ENCODE data around the gene FAM228A.

The FAM228A gene

GRCh38 chr2:24164416-24164973 lies 10.4 kb upstream of the FAM228A start:
- Histone ChIP-seq H3K36me3 (ENCODE audit: control insufficient read depth, insufficient read depth, low read length) (no peaks in the 10 kb centered on the region), H3K4me1 (ENCODE audit: control insufficient read depth, insufficient read depth, low read length) (no peaks in the 10 kb centered on the region), H3K27me3 (ENCODE audit: control insufficient read depth, insufficient read depth, low read length) (no peaks in the 10 kb centered on the region), H3K9me3 (ENCODE audit: control insufficient read depth, low read length) (no peaks in the 10 kb centered on the region), H3K4me3 (ENCODE audit: low read length) (no peak overlapping the region), H3K9ac (ENCODE audit: low read length) (no peak overlapping the region)

- H3K27me3 ChIP-seq (ENCODE audit: control insufficient read depth, insufficient read depth, low read length): no peaks in the 10 kb centered on the region
- H3K9ac ChIP-seq (ENCODE audit: low read length): no peak overlapping the region
- no peak overlapping the region for H3K4me3 ChIP-seq (ENCODE audit: low read length)
- H3K36me3 ChIP-seq (ENCODE audit: control insufficient read depth, insufficient read depth, low read length): no peaks in the 10 kb centered on the region
- no peaks in the 10 kb centered on the region for H3K4me1 ChIP-seq (ENCODE audit: control insufficient read depth, insufficient read depth, low read length)
- no peaks in the 10 kb centered on the region for H3K9me3 ChIP-seq (ENCODE audit: control insufficient read depth, low read length)
Measured at GRCh38 chr2:24169023-24169422, 5.8 kb upstream of the FAM228A start.

GRCh38 chr2:24175631-24176187 lies 856 bp downstream of the FAM228A start:
- no peaks in the 10 kb centered on the region for H3K4me1 ChIP-seq (ENCODE audit: control insufficient read depth, insufficient read depth, low read length)
- no peaks in the 10 kb centered on the region for H3K27me3 ChIP-seq (ENCODE audit: control insufficient read depth, insufficient read depth, low read length)
- no peak overlapping the region for H3K4me3 ChIP-seq (ENCODE audit: low read length)
- no peaks in the 10 kb centered on the region for H3K9me3 ChIP-seq (ENCODE audit: control insufficient read depth, low read length)
- H3K9ac ChIP-seq (ENCODE audit: low read length): no peak overlapping the region
- H3K36me3 ChIP-seq (ENCODE audit: control insufficient read depth, insufficient read depth, low read length): no peaks in the 10 kb centered on the region

DNA sequence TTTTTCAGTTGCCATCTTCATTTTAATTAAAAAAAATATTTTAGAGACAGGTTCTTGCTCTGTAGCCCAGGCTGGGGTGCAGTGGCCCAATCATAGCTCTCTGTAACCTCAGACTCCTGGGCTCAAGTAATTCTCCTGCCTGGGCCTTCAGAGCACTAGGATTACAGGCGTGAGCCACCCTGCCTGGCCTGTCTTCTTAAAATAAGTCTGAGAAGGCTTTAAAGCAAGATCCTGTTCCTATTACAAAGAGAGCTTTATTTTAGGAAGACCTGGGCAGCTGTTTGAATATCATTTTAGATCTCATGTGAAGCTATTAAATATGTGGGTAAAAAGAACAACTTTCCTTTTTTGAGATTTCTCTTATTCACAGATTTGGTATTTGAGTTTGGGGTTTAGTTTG lies 1.5 kb downstream of the FAM228A start:
- H3K9me3 ChIP-seq (ENCODE audit: control insufficient read depth, low read length): no peaks in the 10 kb centered on the region
- H3K36me3 ChIP-seq (ENCODE audit: control insufficient read depth, insufficient read depth, low read length): no peaks in the 10 kb centered on the region
- H3K4me1 ChIP-seq (ENCODE audit: control insufficient read depth, insufficient read depth, low read length): no peaks in the 10 kb centered on the region
- no peak overlapping the region for H3K4me3 ChIP-seq (ENCODE audit: low read length)
- H3K27me3 ChIP-seq (ENCODE audit: control insufficient read depth, insufficient read depth, low read length): no peaks in the 10 kb centered on the region
- no peak overlapping the region for H3K9ac ChIP-seq (ENCODE audit: low read length)

DNA sequence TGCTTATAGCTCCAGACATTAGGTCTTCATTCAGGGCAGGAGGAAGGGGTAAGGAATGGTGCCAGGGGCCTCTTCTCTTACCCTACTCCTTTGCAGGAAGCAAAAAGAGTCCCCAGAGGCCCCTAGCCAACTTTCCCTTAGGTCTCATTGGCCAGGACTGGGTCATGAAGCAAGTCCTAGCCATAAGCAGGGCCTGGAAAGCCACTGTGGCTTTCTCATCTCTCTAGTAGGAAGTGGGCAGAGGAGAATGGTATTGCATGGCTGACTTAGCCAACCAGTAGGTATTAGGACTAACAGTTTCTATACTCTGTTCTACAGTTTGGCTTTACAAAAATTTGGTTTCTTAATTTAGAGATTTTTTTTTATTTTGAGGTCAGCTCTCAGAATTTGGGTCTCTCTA lies 4.8 kb downstream of the FAM228A start:
- H3K27me3 ChIP-seq (ENCODE audit: control insufficient read depth, insufficient read depth, low read length): no peaks in the 10 kb centered on the region

DNA sequence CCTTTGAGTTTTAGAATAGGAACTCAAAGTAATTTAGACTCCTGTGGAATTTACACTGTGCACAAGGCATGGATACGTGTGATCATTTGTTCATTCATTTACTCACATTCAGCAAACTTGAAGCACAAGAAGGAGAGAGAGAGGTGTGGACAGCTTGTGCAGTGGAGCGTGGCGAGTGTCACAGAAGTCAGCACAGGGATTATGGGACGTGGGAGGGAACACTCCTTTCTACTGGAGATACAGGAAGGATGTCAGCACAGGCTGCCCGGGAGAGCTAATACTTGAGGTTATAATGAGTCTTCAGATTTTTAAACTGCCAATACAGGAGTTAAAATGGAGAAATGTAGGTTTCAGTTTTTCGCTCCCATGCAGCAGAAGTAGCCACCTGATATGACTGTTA lies 7.0 kb downstream of the FAM228A start:
- Histone ChIP-seq H3K36me3 (ENCODE audit: control insufficient read depth, insufficient read depth, low read length) (no peaks in the 10 kb centered on the region), H3K9me3 (ENCODE audit: control insufficient read depth, low read length) (no peaks in the 10 kb centered on the region), H3K27me3 (ENCODE audit: control insufficient read depth, insufficient read depth, low read length) (no peaks in the 10 kb centered on the region), H3K9ac (ENCODE audit: low read length) (no peak overlapping the region), H3K4me1 (ENCODE audit: control insufficient read depth, insufficient read depth, low read length) (no peaks in the 10 kb centered on the region), H3K4me3 (ENCODE audit: low read length) (no peak overlapping the region)

More for the DNA sequence above, 4.8 kb downstream of the FAM228A start:
- no peaks in the 10 kb centered on the region for H3K9me3 ChIP-seq (ENCODE audit: control insufficient read depth, low read length)
- no peaks in the 10 kb centered on the region for H3K36me3 ChIP-seq (ENCODE audit: control insufficient read depth, insufficient read depth, low read length)
- H3K4me3 ChIP-seq (ENCODE audit: low read length): no peak overlapping the region
- H3K4me1 ChIP-seq (ENCODE audit: control insufficient read depth, insufficient read depth, low read length): no peaks in the 10 kb centered on the region
- no peak overlapping the region for H3K9ac ChIP-seq (ENCODE audit: low read length)

- H3K36me3 ChIP-seq (ENCODE audit: control insufficient read depth, insufficient read depth, low read length): no peaks in the 10 kb centered on the region
- H3K4me3 ChIP-seq (ENCODE audit: low read length): no peak overlapping the region
- H3K9me3 ChIP-seq (ENCODE audit: control insufficient read depth, low read length): no peaks in the 10 kb centered on the region
Measured at GRCh38 chr2:24182507-24182906, 7.7 kb downstream of the FAM228A start.

DNA sequence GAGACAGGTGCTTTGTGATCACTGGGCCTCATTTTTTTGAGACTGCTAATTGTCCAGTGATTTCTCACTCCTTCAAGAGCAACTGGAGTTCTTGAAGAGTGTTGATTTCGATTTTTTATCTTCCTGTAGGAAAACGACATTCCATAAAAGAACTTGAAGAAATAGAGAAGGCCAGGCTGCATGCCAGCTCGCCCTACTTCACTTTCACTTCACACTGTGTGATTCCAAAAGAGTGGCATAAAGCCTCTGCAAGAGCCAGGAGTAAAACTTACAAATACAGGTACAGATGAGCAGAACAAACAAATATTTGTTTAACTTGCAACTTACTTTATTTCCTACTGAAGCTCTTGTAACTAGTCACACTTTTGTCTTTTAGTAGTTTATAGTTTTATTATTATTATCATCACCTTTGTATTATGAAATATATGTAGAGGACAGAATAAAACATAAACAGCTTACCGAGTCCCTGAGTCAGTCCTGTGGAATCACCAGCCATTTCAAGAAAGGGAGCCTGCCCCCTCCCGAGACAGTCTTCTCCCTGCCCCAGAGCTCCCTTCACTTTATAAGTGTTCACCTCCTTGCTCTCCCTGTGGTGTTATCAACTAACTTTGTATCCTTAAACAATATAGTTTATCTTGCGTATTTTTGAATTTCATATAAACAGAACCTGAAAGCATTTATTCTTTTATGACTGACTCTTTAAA lies 8.7 kb downstream of the FAM228A start:
- H3K4me3 ChIP-seq (ENCODE audit: low read length): no peak overlapping the region
- H3K4me1 ChIP-seq (ENCODE audit: control insufficient read depth, insufficient read depth, low read length): no peaks in the 10 kb centered on the region
- no peaks in the 10 kb centered on the region for H3K9me3 ChIP-seq (ENCODE audit: control insufficient read depth, low read length)
- H3K36me3 ChIP-seq (ENCODE audit: control insufficient read depth, insufficient read depth, low read length): no peaks in the 10 kb centered on the region
- H3K27me3 ChIP-seq (ENCODE audit: control insufficient read depth, insufficient read depth, low read length): no peaks in the 10 kb centered on the region
- H3K9ac ChIP-seq (ENCODE audit: low read length): no peak overlapping the region

More at GRCh38 chr2:24182507-24182906, 7.7 kb downstream of the FAM228A start:
- Histone ChIP-seq H3K9ac (ENCODE audit: low read length) (no peak overlapping the region), H3K4me1 (ENCODE audit: control insufficient read depth, insufficient read depth, low read length) (no peaks in the 10 kb centered on the region), H3K27me3 (ENCODE audit: control insufficient read depth, insufficient read depth, low read length) (no peaks in the 10 kb centered on the region)

- no peaks in the 10 kb centered on the region for H3K4me1 ChIP-seq (ENCODE audit: control insufficient read depth, insufficient read depth, low read length)
- no peak overlapping the region for H3K4me3 ChIP-seq (ENCODE audit: low read length)
- no peaks in the 10 kb centered on the region for H3K36me3 ChIP-seq (ENCODE audit: control insufficient read depth, insufficient read depth, low read length)
- no peaks in the 10 kb centered on the region for H3K9me3 ChIP-seq (ENCODE audit: control insufficient read depth, low read length)
- H3K27me3 ChIP-seq (ENCODE audit: control insufficient read depth, insufficient read depth, low read length): no peaks in the 10 kb centered on the region
- H3K9ac ChIP-seq (ENCODE audit: low read length): no peak overlapping the region
Measured at GRCh38 chr2:24189551-24189950, 14.7 kb downstream of the FAM228A start.

- Histone ChIP-seq H3K27me3 (ENCODE audit: control insufficient read depth, insufficient read depth, low read length) (no peaks in the 10 kb centered on the region), H3K36me3 (ENCODE audit: control insufficient read depth, insufficient read depth, low read length) (no peaks in the 10 kb centered on the region), H3K9me3 (ENCODE audit: control insufficient read depth, low read length) (no peaks in the 10 kb centered on the region), H3K4me3 (ENCODE audit: low read length) (no peak overlapping the region), H3K4me1 (ENCODE audit: control insufficient read depth, insufficient read depth, low read length) (no peaks in the 10 kb centered on the region), H3K9ac (ENCODE audit: low read length) (no peak overlapping the region)
Measured at GRCh38 chr2:24190503-24190902, 15.7 kb downstream of the FAM228A start.

DNA sequence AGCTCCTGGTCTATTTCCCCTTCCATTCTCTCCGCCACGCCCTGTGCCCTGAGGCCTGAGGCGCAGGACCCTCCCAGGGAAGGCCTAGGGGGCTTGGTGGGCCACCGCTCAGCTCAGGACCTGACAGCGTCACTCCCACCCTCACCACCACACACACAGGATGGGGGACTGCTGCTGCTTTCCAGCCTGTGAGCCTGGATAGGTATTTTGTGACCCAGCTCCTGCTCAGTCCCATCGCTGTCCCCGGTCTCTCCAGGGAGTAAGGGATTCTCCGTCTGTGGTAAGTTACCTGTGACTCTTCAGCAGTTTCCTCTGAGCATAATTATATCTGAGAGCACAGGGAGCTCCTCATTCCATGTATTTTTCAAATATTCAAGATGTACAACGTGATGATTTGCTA lies 16.3 kb downstream of the FAM228A start:
- H3K27me3 ChIP-seq (ENCODE audit: control insufficient read depth, insufficient read depth, low read length): no peaks in the 10 kb centered on the region
- H3K4me1 ChIP-seq (ENCODE audit: control insufficient read depth, insufficient read depth, low read length): no peaks in the 10 kb centered on the region
- H3K4me3 ChIP-seq (ENCODE audit: low read length): no peak overlapping the region
- no peaks in the 10 kb centered on the region for H3K36me3 ChIP-seq (ENCODE audit: control insufficient read depth, insufficient read depth, low read length)
- no peak overlapping the region for H3K9ac ChIP-seq (ENCODE audit: low read length)
- H3K9me3 ChIP-seq (ENCODE audit: control insufficient read depth, low read length): no peaks in the 10 kb centered on the region

- no peaks in the 10 kb centered on the region for H3K36me3 ChIP-seq (ENCODE audit: control insufficient read depth, insufficient read depth, low read length)
- H3K4me3 ChIP-seq (ENCODE audit: low read length): no peak overlapping the region
- no peaks in the 10 kb centered on the region for H3K4me1 ChIP-seq (ENCODE audit: control insufficient read depth, insufficient read depth, low read length)
- no peak overlapping the region for H3K9ac ChIP-seq (ENCODE audit: low read length)
- no peaks in the 10 kb centered on the region for H3K27me3 ChIP-seq (ENCODE audit: control insufficient read depth, insufficient read depth, low read length)
- no peaks in the 10 kb centered on the region for H3K9me3 ChIP-seq (ENCODE audit: control insufficient read depth, low read length)
Measured at GRCh38 chr2:24191848-24192247, 17.0 kb downstream of the FAM228A start.

Measured in mucosa of stomach (tissue), 1 donor.